Jurkat, Clone E6-1 (cell line): Measurements from ENCODE around the gene TASOR2.

ENCODE experiments used
- DNase-seq: peaks from one replicate; pipeline ENCODE4 v3.0.0-alpha.2; 2011; ENCODE audit warnings: low read depth, low spot score
- H3K4me3 ChIP-seq: 2 replicates; pipeline ENCODE4 v1.5.1; 2011; ENCODE audit warnings: mild to moderate bottlenecking, low read length, control low read depth, moderate library complexity

TASOR2 gene

GRCh38 chr10:5732141-5732540, 47.5 kb downstream of the TASOR2 start:
- DNase-seq: no peak
- H3K4me3 ChIP-seq: no peak overlapping the region
